ENCODE data around the gene MYOZ3. TPM values are rescaled to one million over a fixed set of nuclear protein-coding genes. Genes with fewer than 3 reads are reported as not detected.

Gene MYOZ3
- total and polyA plus RNA-seq, 2 experiments from 2014 or later, result 6.8 to 10.7 TPM

GRCh38 chr5:150700246-150700593 lies 39.2 kb downstream of the MYOZ3 start:
- H3K9me3 ChIP-seq (ENCODE audit: low read depth), result no peaks in the 10 kb centered on the region
- H3K27ac ChIP-seq, result peak overlapping the region; percentile 95
- H3K27me3 ChIP-seq, result no peaks in the 10 kb centered on the region
- H3K36me3 ChIP-seq, result peaks cover 29% of the 10 kb centered on the region
- peaks cover 10% of the 10 kb centered on the region for H3K4me1 ChIP-seq (ENCODE audit: low read depth)
- peak overlapping the region; percentile 98 for H3K4me3 ChIP-seq
- no peak for TF ChIP-seq CTCF (IDR thresholded peaks at IDR 0.05; ENCODE audit: low read depth, low read length)
- DNase-seq (ENCODE audit: low read depth in 1 of 2, low spot score in 1 of 2), result no peak

- peak within 1 kb of the TSS; percentile 95 for H3K27ac ChIP-seq
- peak within 1 kb of the TSS; percentile 98 for H3K4me3 ChIP-seq
- DNase-seq (ENCODE audit: low read depth in 1 of 2, low spot score in 1 of 2), result peak; percentile 92 to 96
- H3K27me3 ChIP-seq, result no peaks in the 10 kb centered on the region
- H3K36me3 ChIP-seq, result peaks cover 23% of the 10 kb centered on the region
- H3K9me3 ChIP-seq (ENCODE audit: low read depth), result no peaks in the 10 kb centered on the region
- peaks cover 10% of the 10 kb centered on the region for H3K4me1 ChIP-seq (ENCODE audit: low read depth)
- TF ChIP-seq CTCF (IDR thresholded peaks at IDR 0.05; ENCODE audit: low read depth, low read length), result peak; percentile 63
Observed at GRCh38 chr5:150700594-150701377, 39.7 kb downstream of the MYOZ3 start, which contains the start of gene RBM22. Gene RBM22, minus strand, starts transcription at chr5:150701062. Its CDS starts 77 bp downstream, at chr5:150700985.

- no peak overlapping the region for H3K4me3 ChIP-seq
- no peaks in the 10 kb centered on the region for H3K36me3 ChIP-seq
- H3K27ac ChIP-seq, result no peak overlapping the region
- no peak for TF ChIP-seq CTCF (IDR thresholded peaks at IDR 0.05; ENCODE audit: low read depth, low read length)
- H3K27me3 ChIP-seq, result no peaks in the 10 kb centered on the region
- H3K4me1 ChIP-seq (ENCODE audit: low read depth), result peaks cover 10% of the 10 kb centered on the region
- no peaks in the 10 kb centered on the region for H3K9me3 ChIP-seq (ENCODE audit: low read depth)
- DNase-seq (ENCODE audit: low read depth in 1 of 2, low spot score in 1 of 2), result peak in 1 of 2 donors; percentile 11
Observed at GRCh38 chr5:150703762-150704161, 42.7 kb downstream of the MYOZ3 start.

- Histone ChIP-seq H3K27ac (peak overlapping the region; percentile 18), H3K4me3 (no peak overlapping the region), H3K36me3 (peaks cover 12% of the 10 kb centered on the region), H3K9me3 (ENCODE audit: low read depth) (no peaks in the 10 kb centered on the region), H3K27me3 (no peaks in the 10 kb centered on the region), H3K4me1 (ENCODE audit: low read depth) (no peaks in the 10 kb centered on the region)
- no peak for TF ChIP-seq CTCF (IDR thresholded peaks at IDR 0.05; ENCODE audit: low read depth, low read length)
- no peak for DNase-seq (ENCODE audit: low read depth in 1 of 2, low spot score in 1 of 2)
Observed at GRCh38 chr5:150706776-150707390, 45.8 kb downstream of the MYOZ3 start.

DNA sequence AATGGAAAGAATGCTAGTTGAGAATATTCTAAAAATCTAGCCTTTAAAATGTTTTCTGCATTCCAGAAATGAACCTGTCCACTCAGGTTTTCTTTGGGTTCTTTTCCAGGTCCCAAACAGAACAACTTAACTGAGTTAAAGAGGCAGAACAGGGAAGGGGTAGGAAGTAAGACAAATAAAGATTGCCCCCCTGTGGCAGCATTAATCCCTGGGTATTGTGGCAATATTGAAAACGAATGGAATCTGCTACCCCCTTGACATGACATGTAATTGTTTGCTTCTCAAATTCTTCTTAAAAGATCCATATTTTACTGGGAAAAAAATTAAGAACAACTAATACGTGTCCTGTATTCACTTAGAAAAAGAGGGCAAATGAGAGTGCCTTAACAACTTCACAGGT lies 49.1 kb downstream of the MYOZ3 start:
- H3K27ac ChIP-seq, result no peak overlapping the region
- H3K9me3 ChIP-seq (ENCODE audit: low read depth), result no peaks in the 10 kb centered on the region
- H3K4me1 ChIP-seq (ENCODE audit: low read depth), result no peaks in the 10 kb centered on the region
- TF ChIP-seq CTCF (IDR thresholded peaks at IDR 0.05; ENCODE audit: low read depth, low read length), result peak; percentile 35
- peak; percentile 4 to 38 for DNase-seq (ENCODE audit: low read depth in 1 of 2, low spot score in 1 of 2)
- peaks cover 39% of the 10 kb centered on the region for H3K36me3 ChIP-seq
- H3K4me3 ChIP-seq, result no peak overlapping the region
- no peaks in the 10 kb centered on the region for H3K27me3 ChIP-seq

Data from cardiac muscle cell (in vitro differentiated cells and primary cell).